GM18951 (cell line): Measurements from ENCODE around the gene XYLB.
"Not testable (repeated sequence)": the region's sequence is repeated elsewhere in the genome, so short reads cannot be mapped to it uniquely, and the experiment has no call there.

Source experiments
- POLR2A ChIP-seq: IDR thresholded peaks from 4 replicates; pipeline ENCODE4 v1.6.1; 2011; ENCODE audit warnings: mild to moderate bottlenecking; ENCODE audit not compliant: insufficient read length, insufficient read depth; ENCODE audit errors: extremely low read depth
- in situ Hi-C: fragments of 300-500 bp; cut with MboI; formaldehyde crosslinking; loops from one replicate; pipeline ENCODE4 v1.12.0; 2022; ENCODE audit warnings: low sequenced_read_pairs, mixed read lengths, inconsistent platforms; ENCODE audit not compliant: unreplicated experiment

XYLB gene

DNA sequence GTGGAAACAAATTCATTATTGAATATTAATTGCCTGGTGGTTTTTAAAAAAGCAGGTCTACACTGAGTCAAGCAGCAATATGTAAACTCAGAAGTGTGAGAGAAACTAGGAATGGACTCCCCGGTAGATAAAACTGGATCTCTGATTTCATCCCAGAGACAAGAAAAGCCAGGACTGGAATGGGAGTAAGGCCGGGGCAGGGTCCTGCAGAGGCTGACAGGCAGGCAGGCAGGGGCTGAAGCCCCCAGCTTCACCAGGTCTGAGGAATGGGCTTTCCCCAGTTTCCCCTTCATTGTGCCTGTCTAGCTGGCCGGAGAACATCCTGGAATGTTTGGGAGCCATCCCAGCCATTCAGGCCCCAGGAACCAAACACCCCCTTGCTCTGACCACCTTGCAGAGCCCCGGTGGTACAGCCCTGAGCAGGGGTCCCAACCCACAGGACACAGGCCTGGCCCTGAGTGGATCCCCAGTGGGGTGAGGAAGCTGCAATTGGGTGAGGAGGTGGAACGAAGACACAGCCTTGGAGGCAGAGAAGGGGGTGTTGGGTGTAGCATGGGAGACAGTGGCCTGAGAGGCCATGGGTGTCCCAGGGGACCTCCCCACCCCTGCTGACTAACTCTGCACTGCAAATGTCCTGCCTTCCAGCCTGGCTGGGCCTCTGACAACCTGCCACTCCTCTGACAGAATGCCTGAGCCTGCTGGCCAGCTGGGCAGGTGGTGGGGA, 31.7 kb upstream of the XYLB start:
- in situ Hi-C loops: no loop called here
- no peak for TF ChIP-seq POLR2A

DNA sequence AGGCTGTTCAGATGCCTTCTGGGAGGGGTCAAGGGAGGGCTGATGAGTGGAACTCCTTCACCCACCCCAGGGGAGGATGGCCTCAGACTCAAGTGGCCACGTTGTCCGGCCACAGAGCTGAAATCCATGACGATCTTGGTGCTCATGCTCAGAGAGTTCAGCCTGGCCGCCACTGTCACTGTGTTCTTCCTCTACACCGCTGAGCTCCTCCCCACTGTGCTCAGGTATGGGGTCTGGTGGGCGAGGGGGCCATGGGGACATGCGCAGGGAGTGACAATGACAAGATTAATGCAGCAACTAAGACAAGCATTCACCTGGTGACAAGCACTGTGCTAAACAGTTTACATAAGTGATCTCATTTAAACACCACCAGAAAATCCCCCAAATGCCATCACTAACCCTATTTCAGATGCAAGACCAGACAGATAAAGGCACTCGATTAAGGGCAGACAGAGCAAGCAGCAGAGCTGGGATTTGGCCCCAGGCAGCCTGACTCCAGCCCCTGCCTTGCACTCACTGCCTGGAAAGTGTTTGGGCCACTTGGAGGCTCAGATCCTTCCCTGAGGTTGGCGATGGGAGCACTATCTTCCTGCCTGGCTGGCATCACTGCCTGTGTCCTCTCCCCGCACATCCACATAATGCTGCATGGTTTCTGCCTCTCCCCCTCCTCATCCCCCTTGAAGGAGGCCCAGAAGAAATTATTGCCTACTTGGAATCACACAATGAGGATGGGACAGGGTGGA, 30.9 kb upstream of the XYLB start:
- no peak for TF ChIP-seq POLR2A
- in situ Hi-C loops: no loop called here

DNA sequence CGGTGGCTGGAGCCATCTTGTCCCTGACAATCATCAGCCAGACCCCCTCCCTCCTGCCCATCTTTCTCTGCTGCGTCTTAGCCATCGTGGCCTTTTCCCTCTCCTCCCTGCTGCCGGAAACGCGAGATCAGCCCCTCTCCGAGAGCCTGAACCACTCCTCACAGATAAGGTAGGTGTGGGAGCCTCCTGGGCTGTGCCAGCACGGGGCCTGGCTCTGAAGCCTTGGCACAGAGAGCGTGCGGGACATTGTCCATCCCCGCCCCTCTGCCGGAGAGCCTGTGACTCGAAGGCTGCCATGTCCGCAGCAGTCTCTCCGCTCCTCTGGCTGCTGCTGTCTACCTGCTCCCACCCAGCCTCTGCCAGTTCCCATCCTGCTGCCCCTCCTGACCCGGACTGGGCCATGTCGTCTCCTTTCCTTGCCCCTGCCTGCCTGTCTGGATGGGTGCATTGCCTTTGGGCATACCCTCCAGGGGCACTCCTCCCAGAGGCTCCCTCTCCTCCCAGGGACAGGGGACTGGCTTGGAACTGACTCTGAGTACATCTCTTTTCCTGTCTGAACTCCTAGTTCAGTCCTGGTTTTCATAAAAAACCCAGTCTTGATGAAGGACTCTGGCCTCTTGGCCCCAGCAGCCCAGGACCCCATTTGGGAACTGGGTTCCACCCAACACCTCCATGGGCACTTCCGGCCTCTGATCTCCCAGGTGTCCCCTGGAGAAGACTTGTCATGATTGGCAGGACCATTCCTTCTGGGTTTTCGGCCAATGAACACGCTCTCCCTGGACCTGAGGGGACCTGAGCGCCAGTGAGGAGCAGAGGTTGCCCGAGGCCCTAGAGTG, 30.0 kb upstream of the XYLB start:
- in situ Hi-C loops: no loop called here
- no peak for TF ChIP-seq POLR2A

GRCh38 chr3:38317192-38317759, 29.3 kb upstream of the XYLB start:
- in situ Hi-C loops: no loop called here
- no peak for TF ChIP-seq POLR2A

DNA sequence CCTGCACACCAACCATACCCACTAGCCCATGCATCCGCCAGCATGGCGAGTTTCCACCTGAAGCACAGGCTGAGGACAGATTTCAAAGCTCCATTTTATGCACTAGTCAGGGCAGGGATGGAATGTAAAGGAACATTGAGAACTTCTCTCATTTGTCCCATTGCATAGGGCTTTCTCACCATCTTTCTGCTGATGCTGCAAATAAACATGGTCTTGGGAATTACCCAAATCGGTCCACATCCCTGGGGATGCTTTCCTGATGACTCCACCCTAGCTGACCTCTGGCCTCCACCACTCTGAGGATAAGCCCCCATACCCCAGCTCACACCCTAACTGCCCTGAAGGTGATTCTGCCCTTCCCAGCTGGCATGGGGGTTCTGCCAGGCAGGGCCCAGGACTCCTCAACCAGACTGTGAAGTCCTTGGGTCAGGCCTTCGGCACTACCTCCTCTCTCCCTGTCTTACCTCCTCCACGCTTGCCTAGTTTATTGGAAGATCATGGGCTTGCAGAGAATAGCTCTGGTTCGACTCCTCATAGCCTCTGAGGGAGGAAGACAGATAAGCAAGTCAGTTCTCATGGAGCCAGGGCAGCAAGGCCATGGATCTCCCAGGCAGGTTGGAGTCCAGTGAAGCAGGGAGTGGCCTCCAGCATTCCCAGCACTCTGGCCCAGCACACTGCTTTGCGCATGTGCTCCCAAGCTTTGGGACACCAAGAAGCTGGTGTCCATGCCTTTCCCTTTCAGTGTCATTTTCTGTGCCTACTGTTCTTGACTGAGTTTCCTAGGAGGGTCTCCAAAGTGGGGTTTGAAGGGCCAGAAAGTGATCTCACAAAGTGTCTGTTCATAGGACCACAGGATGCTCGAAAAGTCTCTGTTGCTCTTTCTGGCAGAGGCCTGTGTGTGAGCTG, 27.6 kb upstream of the XYLB start:
- TF ChIP-seq POLR2A: no peak
- in situ Hi-C loops: no loop called here

DNA sequence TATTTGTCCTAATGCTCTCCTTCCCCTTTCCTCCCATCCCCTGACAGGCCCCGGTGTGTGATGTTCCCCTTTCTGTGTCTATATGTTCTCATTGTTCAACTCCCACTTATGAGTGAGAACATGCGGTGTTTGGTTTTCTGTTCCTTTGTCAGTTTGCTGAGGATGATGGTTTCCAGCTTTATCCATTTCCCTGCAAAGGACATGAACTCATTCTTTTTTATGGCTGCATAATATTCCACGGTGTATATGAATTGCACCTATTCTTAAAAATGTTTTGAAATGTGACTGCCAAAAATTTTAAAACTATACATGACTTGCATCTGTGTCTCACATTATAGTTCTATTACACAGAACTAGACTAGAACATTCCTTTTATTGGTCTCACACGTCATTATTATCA, 25.9 kb upstream of the XYLB start:
- in situ Hi-C loops: not testable (repeated sequence)

GRCh38 chr3:38323060-38323459, 23.5 kb upstream of the XYLB start:
- in situ Hi-C loops: no loop called here
- TF ChIP-seq POLR2A: no peak

GRCh38 chr3:38325256-38325655, 21.3 kb upstream of the XYLB start:
- no peak for TF ChIP-seq POLR2A

GRCh38 chr3:38327335-38328009, 19.1 kb upstream of the XYLB start:
- TF ChIP-seq POLR2A: no peak
- in situ Hi-C loops: no loop called here

More at GRCh38 chr3:38325256-38325655, 21.3 kb upstream of the XYLB start:
- in situ Hi-C loops: no loop called here

- no peak for TF ChIP-seq POLR2A
- in situ Hi-C loops: no loop called here
Observed at GRCh38 chr3:38331257-38332022, 15.1 kb upstream of the XYLB start.

DNA sequence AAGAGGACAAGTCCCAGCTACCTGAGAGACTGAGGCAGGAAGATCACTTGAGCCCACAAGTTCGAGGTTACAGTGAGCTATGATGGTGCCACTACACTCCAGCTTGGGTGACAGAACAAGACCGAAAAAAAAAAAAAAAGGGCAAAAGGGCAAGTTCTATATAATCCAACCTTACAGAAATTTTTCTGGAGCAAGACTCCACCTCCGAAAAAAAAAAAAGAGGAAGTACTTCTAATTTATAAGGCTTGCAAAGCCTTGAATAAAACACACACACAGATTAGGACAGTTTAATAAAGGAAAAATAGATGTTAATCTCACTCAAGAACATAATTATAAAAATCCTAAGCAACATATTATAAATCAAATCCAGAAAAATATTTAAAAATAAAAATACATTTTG, 14.4 kb upstream of the XYLB start:
- in situ Hi-C loops: no loop called here
- TF ChIP-seq POLR2A: no peak
